Activated CD8-positive, alpha-beta T cell treated with anti-CD3 and anti-CD28 coated beads for 36 hours (primary cell): ENCODE results near the gene FCRLA. TPM values are rescaled to one million over a fixed set of nuclear protein-coding genes. Genes with fewer than 3 reads are reported as not detected.
"Not testable (repeated sequence)": the region's sequence is repeated elsewhere in the genome, so short reads cannot be mapped to it uniquely, and the experiment has no call there.

Source experiments
- ATAC-seq: fragments of 200-7000 bp; cut with Tn5 transposase; one replicate; pipeline ENCODE4 v1.10.0; 2021; ENCODE audit warnings: mild to moderate bottlenecking, moderate library complexity
- CTCF ChIA-PET: fragments of 350-600 bp; sonication (Branson Sonifier 250); formaldehyde crosslinking; loops from one replicate; lab custom pipeline; 2021; ENCODE audit warnings: antibody characterized with exemption; lab: Charles Lee
- POLR2A ChIA-PET: fragments of 350-600 bp; sonication (Branson Sonifier 250); formaldehyde crosslinking; loops from one replicate; lab custom pipeline; 2021; ENCODE audit warnings: antibody characterized with exemption; lab: Charles Lee
- DNase-seq: peaks from one replicate; pipeline ENCODE4 v3.0.0-alpha.2; 2020
- H3K27ac Mint-ChIP-seq: one replicate; pipeline ENCODE4 v1.8.0; 2021; ENCODE audit warnings: mild to moderate bottlenecking, mixed read lengths
- H3K27me3 Mint-ChIP-seq: one replicate; pipeline ENCODE4 v1.8.0; 2021; ENCODE audit warnings: mixed read lengths
- H3K36me3 Mint-ChIP-seq: one replicate; pipeline ENCODE4 v1.8.0; 2021; ENCODE audit warnings: low read depth, mixed read lengths
- H3K4me1 Mint-ChIP-seq: one replicate; pipeline ENCODE4 v1.8.0; 2021; ENCODE audit warnings: low read depth, mixed read lengths
- H3K4me3 Mint-ChIP-seq: one replicate; pipeline ENCODE4 v1.8.0; 2021; ENCODE audit warnings: mild to moderate bottlenecking, moderate library complexity, mixed read lengths
- H3K9me3 Mint-ChIP-seq: one replicate; pipeline ENCODE4 v1.8.0; 2021; ENCODE audit warnings: mixed read lengths
- CTCF ChIP-seq: fragments of 200-600 bp; IDR thresholded peaks from one replicate; pipeline ENCODE4 v1.8.0; 2022; ENCODE audit warnings: antibody characterized with exemption, mild to moderate bottlenecking
- intact Hi-C: fragments of 100-400 bp; cut with micrococcal nuclease; formaldehyde crosslinking; loops from one replicate; pipeline ENCODE4 v1.10.0; 2022
- total RNA-seq, 2 experiments: library from RNA; stranded (reverse); gene quantifications; one replicate each; pipeline ENCODE4 v1.2.3, GENCODE V29; 2021

The FCRLA gene
- total RNA-seq, 2 experiments from 2014 or later = not detected

GRCh38 chr1:161691846-161692245 is 15.2 kb upstream of the FCRLA start:
- ATAC-seq (no peak), DNase-seq (no peak)
- H3K4me3 Mint-ChIP-seq = no peak overlapping the region
- H3K36me3 Mint-ChIP-seq = no peaks in the 10 kb centered on the region
- H3K27ac Mint-ChIP-seq = no peak overlapping the region
- no peaks in the 10 kb centered on the region for H3K4me1 Mint-ChIP-seq
- ChIA-PET POLR2A (no interaction called here), CTCF (interaction anchor here (0.8 to 1.3 kb wide), 3 partner anchors 16 to 50 kb away, joined by 3 read pairs; partner anchors contain the start of gene FCRLA)
- intact Hi-C loops = no loop called here
- no peak for TF ChIP-seq CTCF
- H3K27me3 Mint-ChIP-seq = peaks cover 18% of the 10 kb centered on the region
- H3K9me3 Mint-ChIP-seq = peaks cover 4% of the 10 kb centered on the region

GRCh38 chr1:161693020-161693712 is 13.9 kb upstream of the FCRLA start:
- peaks cover 24% of the 10 kb centered on the region for H3K27me3 Mint-ChIP-seq
- POLR2A ChIA-PET = interaction anchor here (1.0 kb wide), 1 partner anchor 17 kb away, joined by 3 read pairs; no protein-coding TSS in a partner anchor
- DNase-seq, H3K36me3 Mint-ChIP-seq, intact Hi-C loops, H3K9me3 Mint-ChIP-seq, H3K27ac Mint-ChIP-seq, H3K4me3 Mint-ChIP-seq, ATAC-seq, H3K4me1 Mint-ChIP-seq: not testable (repeated sequence)
- CTCF ChIA-PET = interaction anchor here (0.8 to 1.8 kb wide), 3 partner anchors 9 to 48 kb away, joined by 3 to 5 read pairs (median 3); no protein-coding TSS in a partner anchor

GRCh38 chr1:161698302-161698701 is 8.7 kb upstream of the FCRLA start:
- H3K9me3 Mint-ChIP-seq, DNase-seq, H3K36me3 Mint-ChIP-seq, ATAC-seq, CTCF ChIA-PET, H3K4me3 Mint-ChIP-seq, intact Hi-C loops, H3K4me1 Mint-ChIP-seq, POLR2A ChIA-PET, H3K27ac Mint-ChIP-seq: not testable (repeated sequence)
- H3K27me3 Mint-ChIP-seq = peaks cover 19% of the 10 kb centered on the region

- H3K9me3 Mint-ChIP-seq = no peaks in the 10 kb centered on the region
- POLR2A ChIA-PET = interaction anchor here (1.4 kb wide), 1 partner anchor 13 kb away, joined by 4 read pairs; no protein-coding TSS in a partner anchor
- TF ChIP-seq CTCF = no peak
- H3K27ac Mint-ChIP-seq = no peak overlapping the region
- intact Hi-C loops = no loop called here
- DNase-seq = no peak
- H3K4me3 Mint-ChIP-seq = no peak overlapping the region
- CTCF ChIA-PET = interaction anchor here (2.0 kb wide), 1 partner anchor 9 kb away, joined by 5 read pairs; no protein-coding TSS in a partner anchor
- no peaks in the 10 kb centered on the region for H3K4me1 Mint-ChIP-seq
- no peaks in the 10 kb centered on the region for H3K36me3 Mint-ChIP-seq
- ATAC-seq = no peak
- peaks cover 8% of the 10 kb centered on the region for H3K27me3 Mint-ChIP-seq
Observed at GRCh38 chr1:161702250-161702649, 4.8 kb upstream of the FCRLA start.

GRCh38 chr1:161705537-161705936 is 1.5 kb upstream of the FCRLA start:
- no peak for ATAC-seq
- Mint-ChIP-seq H3K36me3 (no peaks in the 10 kb centered on the region), H3K4me3 (no peak overlapping the region), H3K4me1 (no peaks in the 10 kb centered on the region), H3K27me3 (peaks cover 11% of the 10 kb centered on the region), H3K9me3 (no peaks in the 10 kb centered on the region), H3K27ac (no peak overlapping the region)
- intact Hi-C loops = no loop called here
- CTCF ChIA-PET = interaction anchor here (1.4 kb wide), 1 partner anchor 11 kb away, joined by 3 read pairs; no protein-coding TSS in a partner anchor
- no peak for DNase-seq
- TF ChIP-seq CTCF = no peak
- POLR2A ChIA-PET = no interaction called here

GRCh38 chr1:161706113-161706481 is 932 bp upstream of the FCRLA start:
- POLR2A ChIA-PET = no interaction called here
- CTCF ChIA-PET = interaction anchor here (1.3 kb wide), 1 partner anchor 218 kb away, joined by 3 read pairs; no protein-coding TSS in a partner anchor
- no peak for TF ChIP-seq CTCF
- Mint-ChIP-seq H3K4me3 (no peak overlapping the region), H3K4me1 (no peaks in the 10 kb centered on the region), H3K9me3 (no peaks in the 10 kb centered on the region), H3K27me3 (peaks cover 11% of the 10 kb centered on the region), H3K27ac (no peak overlapping the region), H3K36me3 (no peaks in the 10 kb centered on the region)
- ATAC-seq (no peak), DNase-seq (no peak)
- intact Hi-C loops = no loop called here
